GM19043 (cell line): Measurements from ENCODE around the gene FAM83G.
A peak's percentile ranks its signal among the peaks of the same experiment; 100 is the strongest.
"Not testable (repeated sequence)": the region's sequence is repeated elsewhere in the genome, so short reads cannot be mapped to it uniquely, and the experiment has no call there.

Experiments
- ATAC-seq: cut with Tn5 transposase; IDR thresholded peaks from one replicate; pipeline ENCODE4 v1.9.1; 2021; ENCODE audit warnings: low read depth; ENCODE audit not compliant: unreplicated experiment

The FAM83G gene

GRCh38 chr17:18933102-18934058 is 71.2 kb downstream of the FAM83G start:
- ATAC-seq: no peak

- no peak for ATAC-seq
These were observed 72.1 kb downstream of the FAM83G start for GRCh38 chr17:18932360-18933055.

DNA sequence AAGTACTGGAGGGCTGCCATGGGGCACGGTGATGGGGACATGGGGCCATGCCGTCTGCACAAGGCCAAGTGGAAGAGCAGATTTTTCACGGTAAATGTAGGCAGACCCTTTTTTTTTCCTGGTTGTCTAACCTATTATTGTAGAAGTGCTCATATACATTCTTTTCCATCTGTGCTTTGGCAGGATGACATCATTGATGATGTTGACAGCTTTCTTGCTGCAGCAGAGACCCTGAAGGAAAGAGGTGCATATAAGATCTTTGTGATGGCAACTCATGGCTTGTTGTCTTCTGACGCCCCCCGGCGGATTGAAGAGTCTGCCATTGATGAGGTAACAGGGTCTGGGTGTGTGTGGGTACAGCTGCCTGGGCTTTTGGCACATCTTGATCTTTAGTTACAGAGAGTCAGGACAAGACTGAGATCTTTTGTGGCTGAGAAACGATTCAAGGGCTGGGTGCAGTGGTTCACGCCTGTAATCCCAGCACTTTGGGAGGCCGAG is 75.9 kb downstream of the FAM83G start:
- no peak for ATAC-seq

DNA sequence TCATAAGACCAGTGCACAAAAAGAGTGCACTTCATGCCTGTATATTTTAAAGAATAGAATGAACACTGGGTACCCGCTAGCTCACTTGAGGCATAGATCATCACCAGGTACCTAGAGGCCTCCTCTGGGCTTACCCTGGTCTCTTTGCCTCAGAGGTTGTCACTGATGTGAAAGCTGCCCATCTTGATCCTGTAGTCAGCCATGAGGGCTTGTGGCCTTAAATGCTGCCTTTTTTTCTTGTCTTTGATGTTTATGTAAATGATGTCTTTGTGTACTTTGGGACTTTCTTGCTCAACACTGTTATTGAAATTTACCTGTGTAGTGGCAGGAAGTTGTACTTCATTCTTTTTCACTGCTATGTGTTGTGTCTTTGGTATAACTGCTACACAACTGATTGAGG is 79.4 kb downstream of the FAM83G start:
- ATAC-seq: no peak

DNA sequence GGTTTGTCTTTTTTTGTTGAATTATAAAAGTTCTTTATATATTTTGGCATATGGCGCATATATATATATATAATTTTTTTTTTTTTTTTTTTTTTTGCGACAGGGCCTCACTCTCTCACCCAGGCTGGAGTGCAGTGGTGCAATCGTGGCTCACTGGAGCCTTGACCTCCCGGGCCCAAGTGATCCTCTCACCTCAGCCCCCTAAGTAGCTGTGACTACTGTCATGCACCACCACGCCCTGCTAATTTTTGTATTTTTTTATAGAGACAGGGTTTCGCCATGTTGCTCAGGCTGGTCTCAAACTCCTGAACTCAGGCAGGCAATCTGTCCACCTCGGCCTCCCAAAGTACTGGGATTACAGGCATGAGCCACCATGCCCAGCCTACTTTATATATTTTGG is 82.0 kb downstream of the FAM83G start:
- ATAC-seq: not testable (repeated sequence)

DNA sequence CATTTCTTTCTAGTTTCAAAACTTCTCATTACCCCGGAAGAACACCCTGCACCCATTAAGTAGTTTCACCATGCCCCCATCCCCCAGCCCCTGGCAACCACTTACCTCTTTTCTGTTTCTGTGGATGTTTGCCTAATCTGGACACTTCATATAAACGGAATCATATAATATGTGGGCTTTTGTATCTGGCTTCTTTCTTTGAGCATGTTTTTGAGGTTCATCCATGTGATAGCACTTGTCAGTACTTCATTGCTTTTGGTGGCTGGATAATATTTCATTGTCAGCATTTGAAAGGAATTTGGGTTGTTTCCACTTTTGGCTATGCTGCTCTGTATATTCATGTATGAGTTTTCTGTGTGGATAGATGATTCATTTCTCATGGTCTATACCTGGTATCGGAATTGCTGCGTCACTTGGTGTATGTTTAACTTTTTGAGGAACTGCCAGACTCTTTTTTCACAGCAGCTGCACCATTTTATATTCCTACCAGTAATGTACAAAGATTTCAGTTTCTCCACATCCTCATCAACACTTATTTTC is 82.6 kb downstream of the FAM83G start:
- peak; percentile 64 for ATAC-seq

GRCh38 chr17:18921485-18921884 is 83.1 kb downstream of the FAM83G start:
- no peak for ATAC-seq

DNA sequence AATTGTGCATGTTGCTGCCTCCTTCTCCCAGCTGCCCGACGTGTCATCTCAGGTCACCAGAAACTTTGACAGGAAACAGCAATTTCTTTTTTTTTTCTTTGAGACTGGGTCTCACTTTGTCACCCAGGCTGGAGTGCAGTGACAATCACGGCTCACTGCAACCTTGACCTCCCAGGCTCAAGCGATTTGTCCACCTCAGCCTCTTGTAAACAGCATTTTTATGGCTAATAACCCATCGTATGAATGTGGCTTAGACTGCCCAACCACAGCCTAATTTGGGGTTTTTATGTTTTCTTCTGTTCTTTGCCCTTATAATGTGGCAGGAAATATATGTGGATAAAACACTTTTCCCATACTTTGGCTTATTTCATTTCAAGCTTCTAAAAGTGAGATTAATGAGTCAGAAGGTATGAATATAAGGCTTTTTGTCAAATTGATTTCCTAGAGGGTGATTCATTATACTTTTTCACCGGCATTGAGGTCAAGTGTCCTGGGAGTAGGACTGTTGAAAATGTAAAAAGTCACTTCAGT is 83.6 kb downstream of the FAM83G start:
- ATAC-seq: no peak

DNA sequence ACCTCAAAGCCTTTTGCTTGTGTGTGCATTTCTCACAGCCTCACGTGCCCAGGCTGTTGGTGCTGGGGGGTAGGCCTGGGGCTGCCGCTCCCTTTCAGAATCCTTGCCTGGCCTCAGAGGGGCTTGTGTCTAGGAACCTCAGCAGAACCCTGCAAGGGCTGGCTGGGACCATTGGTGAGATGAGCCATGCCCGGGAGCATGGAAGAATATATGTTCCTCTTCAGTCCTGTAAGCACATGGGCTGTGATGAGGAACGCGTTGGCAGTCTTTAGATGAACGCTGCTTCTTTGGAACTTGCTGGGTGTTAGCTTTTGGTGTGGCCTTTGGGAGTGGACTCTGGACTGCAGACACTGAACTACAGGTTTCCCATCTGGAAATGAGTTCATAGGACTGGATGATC is 84.6 kb downstream of the FAM83G start:
- no peak for ATAC-seq
